ENCODE results near the gene PARN. TPM values are rescaled to one million over a fixed set of nuclear protein-coding genes. Genes with fewer than 3 reads are reported as not detected.
A peak's percentile ranks its signal among the peaks of the same experiment; 100 is the strongest.

Gene PARN
- total and polyA plus RNA-seq, 9 of the 15 experiments (the other 6 are each of a cell fraction or from before 2014, with no cell fraction given) = 9.6 to 51.3 (median 40.4) TPM

DNA sequence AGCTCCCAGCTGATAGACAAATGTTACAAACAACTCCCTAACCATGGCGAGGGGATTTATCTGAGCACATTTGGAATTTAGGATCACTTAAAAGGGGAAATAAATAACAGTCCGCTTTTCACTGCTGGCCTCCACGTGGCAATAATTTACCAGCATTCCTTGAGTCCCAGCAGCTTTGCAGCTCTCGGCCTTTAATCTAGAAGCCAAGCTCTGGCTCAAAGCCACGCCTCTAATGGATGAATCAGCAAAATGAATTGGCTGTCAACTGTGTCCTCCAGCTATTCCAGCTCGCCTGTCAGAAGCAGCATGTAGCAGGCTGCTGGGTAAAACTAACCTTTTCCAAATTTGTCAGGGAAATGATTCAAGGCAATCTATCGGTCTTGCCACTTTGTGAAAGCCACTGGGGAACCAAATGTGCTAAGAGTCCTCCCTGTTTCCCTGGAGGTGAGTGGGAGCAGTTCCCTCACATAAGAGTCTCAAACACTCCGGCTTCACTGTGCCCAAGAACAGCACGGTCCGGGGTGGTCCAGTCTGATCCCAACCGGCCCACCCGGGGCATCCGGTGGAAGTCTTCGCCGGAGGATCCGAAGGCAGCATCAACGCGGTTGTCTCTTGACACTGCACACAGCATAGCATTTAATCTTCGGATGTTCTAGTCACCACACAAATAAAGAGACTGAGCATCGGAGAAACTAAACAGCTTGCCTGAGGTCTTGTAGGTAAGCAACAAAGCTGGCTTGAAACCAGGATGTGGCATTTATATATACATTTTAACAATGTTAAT lies 143.3 kb downstream of the PARN start (continued):
- TF ChIP-seq ESRRA (IDR thresholded peaks at IDR 0.05; ENCODE audit: borderline replicate concordance, low read depth) = 0 out of 2 replicates have a peak, but pooled peaks have one; percentile 27
- no peak for TF ChIP-seq ADNP (tag; IDR thresholded peaks at IDR 0.05)
- TF ChIP-seq NFIX (CRISPR knock-in tag; IDR thresholded peaks at IDR 0.05; ENCODE audit: low read depth) = no peak
- no peak for TF ChIP-seq FOS (IDR thresholded peaks at IDR 0.05; ENCODE audit: extremely low read depth, insufficient read length)
- no peak for TF ChIP-seq ZBTB43 (CRISPR knock-in tag; IDR thresholded peaks at IDR 0.05)
- TF ChIP-seq, protein P1, sequence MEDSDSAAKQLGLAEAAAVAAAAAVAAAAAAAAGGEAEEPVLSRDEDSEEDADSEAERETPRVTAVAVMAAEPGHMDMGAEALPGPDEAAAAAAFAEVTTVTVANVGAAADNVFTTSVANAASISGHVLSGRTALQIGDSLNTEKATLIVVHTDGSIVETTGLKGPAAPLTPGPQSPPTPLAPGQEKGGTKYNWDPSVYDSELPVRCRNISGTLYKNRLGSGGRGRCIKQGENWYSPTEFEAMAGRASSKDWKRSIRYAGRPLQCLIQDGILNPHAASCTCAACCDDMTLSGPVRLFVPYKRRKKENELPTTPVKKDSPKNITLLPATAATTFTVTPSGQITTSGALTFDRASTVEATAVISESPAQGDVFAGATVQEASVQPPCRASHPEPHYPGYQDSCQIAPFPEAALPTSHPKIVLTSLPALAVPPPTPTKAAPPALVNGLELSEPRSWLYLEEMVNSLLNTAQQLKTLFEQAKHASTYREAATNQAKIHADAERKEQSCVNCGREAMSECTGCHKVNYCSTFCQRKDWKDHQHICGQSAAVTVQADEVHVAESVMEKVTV (CRISPR knock-in tag; IDR thresholded peaks at IDR 0.05) = no peak
- TF ChIP-seq, protein P2, sequence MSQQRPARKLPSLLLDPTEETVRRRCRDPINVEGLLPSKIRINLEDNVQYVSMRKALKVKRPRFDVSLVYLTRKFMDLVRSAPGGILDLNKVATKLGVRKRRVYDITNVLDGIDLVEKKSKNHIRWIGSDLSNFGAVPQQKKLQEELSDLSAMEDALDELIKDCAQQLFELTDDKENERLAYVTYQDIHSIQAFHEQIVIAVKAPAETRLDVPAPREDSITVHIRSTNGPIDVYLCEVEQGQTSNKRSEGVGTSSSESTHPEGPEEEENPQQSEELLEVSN (IDR thresholded peaks at IDR 0.05; ENCODE audit: borderline replicate concordance in 1 of 2, extremely low read depth in 1 of 2, insufficient read depth in 1 of 2, insufficient read length in 1 of 2, low read depth in 1 of 2, low read length in 1 of 2, poor library complexity in 1 of 2, severe bottlenecking in 1 of 2) = peak; percentile 32 to 42
- TF ChIP-seq POLR2A (conservative IDR thresholded peaks at IDR 0.05) = peak; percentile 59
- no peak for TF ChIP-seq ZBTB8A (IDR thresholded peaks at IDR 0.05; ENCODE audit: partially characterized antibody)
- peak; percentile 79 for TF ChIP-seq DPF2 (IDR thresholded peaks at IDR 0.05)
- TF ChIP-seq, protein P3, sequence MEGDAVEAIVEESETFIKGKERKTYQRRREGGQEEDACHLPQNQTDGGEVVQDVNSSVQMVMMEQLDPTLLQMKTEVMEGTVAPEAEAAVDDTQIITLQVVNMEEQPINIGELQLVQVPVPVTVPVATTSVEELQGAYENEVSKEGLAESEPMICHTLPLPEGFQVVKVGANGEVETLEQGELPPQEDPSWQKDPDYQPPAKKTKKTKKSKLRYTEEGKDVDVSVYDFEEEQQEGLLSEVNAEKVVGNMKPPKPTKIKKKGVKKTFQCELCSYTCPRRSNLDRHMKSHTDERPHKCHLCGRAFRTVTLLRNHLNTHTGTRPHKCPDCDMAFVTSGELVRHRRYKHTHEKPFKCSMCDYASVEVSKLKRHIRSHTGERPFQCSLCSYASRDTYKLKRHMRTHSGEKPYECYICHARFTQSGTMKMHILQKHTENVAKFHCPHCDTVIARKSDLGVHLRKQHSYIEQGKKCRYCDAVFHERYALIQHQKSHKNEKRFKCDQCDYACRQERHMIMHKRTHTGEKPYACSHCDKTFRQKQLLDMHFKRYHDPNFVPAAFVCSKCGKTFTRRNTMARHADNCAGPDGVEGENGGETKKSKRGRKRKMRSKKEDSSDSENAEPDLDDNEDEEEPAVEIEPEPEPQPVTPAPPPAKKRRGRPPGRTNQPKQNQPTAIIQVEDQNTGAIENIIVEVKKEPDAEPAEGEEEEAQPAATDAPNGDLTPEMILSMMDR (IDR thresholded peaks at IDR 0.05 in 2 of 3, conservative IDR thresholded peaks at IDR 0.05 in 1 of 3; ENCODE audit: insufficient read depth in 2 of 3, low read depth in 1 of 3, low read length in 3 of 3) = no peak
- peak; percentile 32 for TF ChIP-seq TAF1 (IDR thresholded peaks at IDR 0.05; ENCODE audit: control insufficient read depth, extremely low read depth, insufficient read depth, low read length, severe bottlenecking)
- TF ChIP-seq CREB3 (tag; conservative IDR thresholded peaks at IDR 0.05; ENCODE audit: low read depth) = peak; percentile 72
- TF ChIP-seq PHF20 (IDR thresholded peaks at IDR 0.05; ENCODE audit: partially characterized antibody) = no peak
- TF ChIP-seq ZNF316 (IDR thresholded peaks at IDR 0.05) = peak; percentile 99
- TF ChIP-seq, protein P4, sequence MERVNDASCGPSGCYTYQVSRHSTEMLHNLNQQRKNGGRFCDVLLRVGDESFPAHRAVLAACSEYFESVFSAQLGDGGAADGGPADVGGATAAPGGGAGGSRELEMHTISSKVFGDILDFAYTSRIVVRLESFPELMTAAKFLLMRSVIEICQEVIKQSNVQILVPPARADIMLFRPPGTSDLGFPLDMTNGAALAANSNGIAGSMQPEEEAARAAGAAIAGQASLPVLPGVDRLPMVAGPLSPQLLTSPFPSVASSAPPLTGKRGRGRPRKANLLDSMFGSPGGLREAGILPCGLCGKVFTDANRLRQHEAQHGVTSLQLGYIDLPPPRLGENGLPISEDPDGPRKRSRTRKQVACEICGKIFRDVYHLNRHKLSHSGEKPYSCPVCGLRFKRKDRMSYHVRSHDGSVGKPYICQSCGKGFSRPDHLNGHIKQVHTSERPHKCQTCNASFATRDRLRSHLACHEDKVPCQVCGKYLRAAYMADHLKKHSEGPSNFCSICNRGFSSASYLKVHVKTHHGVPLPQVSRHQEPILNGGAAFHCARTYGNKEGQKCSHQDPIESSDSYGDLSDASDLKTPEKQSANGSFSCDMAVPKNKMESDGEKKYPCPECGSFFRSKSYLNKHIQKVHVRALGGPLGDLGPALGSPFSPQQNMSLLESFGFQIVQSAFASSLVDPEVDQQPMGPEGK (CRISPR knock-in tag; IDR thresholded peaks at IDR 0.05; ENCODE audit: borderline replicate concordance) = no peak
- TF ChIP-seq HDAC1 (IDR thresholded peaks at IDR 0.05) = peak in 1 of 2 experiments; percentile 78; a peak in 1 of 4 replicates

All from K562 (cell line).